Measurements from ENCODE around the gene SCAF1.

Gene SCAF1

DNA sequence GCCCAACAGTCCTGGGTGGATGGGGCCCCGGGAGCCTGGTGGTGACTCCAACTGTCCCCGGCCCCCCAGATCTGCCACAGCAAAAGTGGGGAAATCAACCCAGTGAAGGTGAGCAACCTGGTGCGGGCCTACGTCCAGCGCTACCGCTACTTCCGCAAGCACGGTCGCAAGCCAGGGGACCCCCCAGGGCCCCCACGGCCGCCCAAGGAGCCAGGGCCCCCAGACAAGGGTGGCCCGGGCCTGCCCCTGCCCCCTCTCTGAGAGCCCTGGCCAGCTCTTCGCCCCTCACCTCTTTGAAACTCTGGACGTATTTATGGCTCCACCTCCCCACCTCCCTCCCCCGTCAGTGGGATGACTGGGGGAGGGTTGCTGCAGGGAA, 16.1 kb downstream of the SCAF1 start:
- Histone ChIP-seq H3K9me3 (ENCODE audit: low read length) (no peaks in the 10 kb centered on the region), H3K4me1 (ENCODE audit: insufficient read depth, low read length, severe bottlenecking) (no peaks in the 10 kb centered on the region), H3K9me2 (ENCODE audit: low read depth, low read length) (no peaks in the 10 kb centered on the region), H3K9ac (ENCODE audit: low read length) (no peak overlapping the region), H3K79me2 (ENCODE audit: insufficient read depth, low read length) (no peaks in the 10 kb centered on the region), H3K27ac (ENCODE audit: low read depth, low read length, poor library complexity, severe bottlenecking) (no peak overlapping the region), H2AFZ (ENCODE audit: low read length) (no peak overlapping the region), H4K20me1 (ENCODE audit: insufficient read depth, low read length) (no peaks in the 10 kb centered on the region), H3K4me3 (ENCODE audit: low read depth, low read length, poor library complexity, severe bottlenecking) (no peak overlapping the region), H3K36me3 (ENCODE audit: insufficient read depth, low read length) (peaks cover 94% of the 10 kb centered on the region), H3K4me2 (ENCODE audit: low read length) (no peak overlapping the region), H3F3A (ENCODE audit: insufficient read depth, low read length) (no peaks in the 10 kb centered on the region), H3K27me3 (ENCODE audit: insufficient read depth, low read length) (no peaks in the 10 kb centered on the region)
- TF ChIP-seq, protein P1, sequence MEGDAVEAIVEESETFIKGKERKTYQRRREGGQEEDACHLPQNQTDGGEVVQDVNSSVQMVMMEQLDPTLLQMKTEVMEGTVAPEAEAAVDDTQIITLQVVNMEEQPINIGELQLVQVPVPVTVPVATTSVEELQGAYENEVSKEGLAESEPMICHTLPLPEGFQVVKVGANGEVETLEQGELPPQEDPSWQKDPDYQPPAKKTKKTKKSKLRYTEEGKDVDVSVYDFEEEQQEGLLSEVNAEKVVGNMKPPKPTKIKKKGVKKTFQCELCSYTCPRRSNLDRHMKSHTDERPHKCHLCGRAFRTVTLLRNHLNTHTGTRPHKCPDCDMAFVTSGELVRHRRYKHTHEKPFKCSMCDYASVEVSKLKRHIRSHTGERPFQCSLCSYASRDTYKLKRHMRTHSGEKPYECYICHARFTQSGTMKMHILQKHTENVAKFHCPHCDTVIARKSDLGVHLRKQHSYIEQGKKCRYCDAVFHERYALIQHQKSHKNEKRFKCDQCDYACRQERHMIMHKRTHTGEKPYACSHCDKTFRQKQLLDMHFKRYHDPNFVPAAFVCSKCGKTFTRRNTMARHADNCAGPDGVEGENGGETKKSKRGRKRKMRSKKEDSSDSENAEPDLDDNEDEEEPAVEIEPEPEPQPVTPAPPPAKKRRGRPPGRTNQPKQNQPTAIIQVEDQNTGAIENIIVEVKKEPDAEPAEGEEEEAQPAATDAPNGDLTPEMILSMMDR (IDR thresholded peaks at IDR 0.05; ENCODE audit: low read length), result no peak
- TF ChIP-seq EZH2 (IDR thresholded peaks at IDR 0.05; ENCODE audit: borderline replicate concordance, low read length), result no peak

DNA sequence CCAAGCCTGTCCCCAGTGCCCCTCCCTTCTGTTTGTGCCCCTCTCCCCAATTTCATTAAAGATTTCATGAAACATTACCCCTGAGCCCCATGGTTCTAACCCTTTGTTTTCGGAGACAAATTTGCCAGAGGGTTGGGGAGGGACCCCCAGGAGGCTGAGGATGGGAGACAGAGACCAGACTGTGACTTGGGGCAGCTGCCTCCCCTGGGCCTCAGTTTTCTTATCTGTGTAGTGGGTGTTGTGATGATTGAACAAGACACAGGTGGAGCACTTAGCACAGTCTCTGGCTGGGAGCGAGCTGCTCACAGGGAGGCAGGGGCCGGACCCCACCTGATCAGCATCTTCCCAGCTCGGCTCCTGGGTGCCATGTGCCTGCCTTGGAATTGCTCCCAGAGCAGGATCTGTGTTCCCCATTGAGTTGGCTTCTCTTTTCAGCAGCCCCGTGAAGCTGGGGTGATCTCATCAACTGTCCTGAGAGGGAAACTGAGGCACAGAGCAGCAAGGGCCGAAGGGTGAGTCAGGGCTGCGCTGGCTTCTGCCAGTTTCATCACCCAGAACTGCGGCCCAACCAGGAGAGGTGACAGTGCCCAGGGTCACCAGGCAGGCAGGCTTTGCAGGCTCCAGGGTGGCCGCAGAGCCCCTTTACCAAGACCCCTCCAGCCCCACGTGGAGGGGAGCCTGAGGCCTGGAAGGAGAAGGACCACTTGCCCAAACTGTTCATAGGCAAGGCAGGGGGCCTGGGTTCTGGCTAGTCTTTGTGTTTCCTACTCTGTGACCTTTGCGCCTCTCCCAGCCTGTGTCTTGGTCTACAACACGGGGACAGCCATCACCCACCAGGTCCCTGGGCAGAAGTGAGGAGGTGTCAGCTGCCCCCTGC, 16.8 kb downstream of the SCAF1 start:
- Histone ChIP-seq H3K79me2 (ENCODE audit: insufficient read depth, low read length) (no peaks in the 10 kb centered on the region), H3F3A (ENCODE audit: insufficient read depth, low read length) (no peaks in the 10 kb centered on the region), H4K20me1 (ENCODE audit: insufficient read depth, low read length) (no peaks in the 10 kb centered on the region), H3K4me2 (ENCODE audit: low read length) (no peak overlapping the region), H3K4me3 (ENCODE audit: low read depth, low read length, poor library complexity, severe bottlenecking) (no peak overlapping the region), H3K9ac (ENCODE audit: low read length) (no peak overlapping the region), H3K9me3 (ENCODE audit: low read length) (no peaks in the 10 kb centered on the region), H3K27me3 (ENCODE audit: insufficient read depth, low read length) (no peaks in the 10 kb centered on the region), H3K27ac (ENCODE audit: low read depth, low read length, poor library complexity, severe bottlenecking) (no peak overlapping the region), H3K9me2 (ENCODE audit: low read depth, low read length) (no peaks in the 10 kb centered on the region), H3K4me1 (ENCODE audit: insufficient read depth, low read length, severe bottlenecking) (peaks cover 4% of the 10 kb centered on the region), H2AFZ (ENCODE audit: low read length) (no peak overlapping the region), H3K36me3 (ENCODE audit: insufficient read depth, low read length) (peaks cover 90% of the 10 kb centered on the region)
- no peak for TF ChIP-seq EZH2 (IDR thresholded peaks at IDR 0.05; ENCODE audit: borderline replicate concordance, low read length)
- TF ChIP-seq, protein P1 (IDR thresholded peaks at IDR 0.05; ENCODE audit: low read length), result no peak

DNA sequence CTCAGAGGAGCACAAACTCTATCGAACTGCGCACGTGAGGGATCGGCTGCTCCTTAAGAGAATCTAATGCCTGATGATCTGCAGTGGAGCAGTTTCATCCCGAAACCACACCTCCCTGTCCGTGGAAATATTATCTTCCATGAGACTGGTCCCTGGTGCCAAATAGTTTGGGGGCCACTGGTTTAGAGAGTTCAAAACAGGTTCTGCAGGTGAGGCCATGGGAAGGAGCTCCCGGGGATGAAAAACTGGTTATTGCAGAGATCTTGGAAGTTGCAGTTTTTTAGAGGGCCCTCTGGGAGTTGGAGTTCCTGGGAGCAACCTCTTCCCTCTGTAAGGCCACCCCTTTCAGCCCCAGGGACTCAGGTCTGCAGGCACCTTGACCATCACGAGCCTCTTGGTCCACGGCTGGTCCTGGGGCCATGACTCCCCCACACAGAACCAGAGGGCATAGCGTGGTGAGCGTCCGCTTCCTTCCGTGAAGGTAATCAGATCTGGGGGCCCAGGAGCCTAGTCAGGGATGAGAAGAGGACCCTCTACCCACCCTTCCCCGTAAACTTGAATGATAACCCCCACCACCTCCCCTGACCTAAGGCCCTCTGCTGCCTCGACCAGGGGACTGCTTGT, 18.4 kb downstream of the SCAF1 start:
- Histone ChIP-seq H3K9ac (ENCODE audit: low read length) (no peak overlapping the region), H3K4me2 (ENCODE audit: low read length) (no peak overlapping the region), H3K9me2 (ENCODE audit: low read depth, low read length) (no peaks in the 10 kb centered on the region), H4K20me1 (ENCODE audit: insufficient read depth, low read length) (no peaks in the 10 kb centered on the region), H3K27ac (ENCODE audit: low read depth, low read length, poor library complexity, severe bottlenecking) (no peak overlapping the region), H2AFZ (ENCODE audit: low read length) (no peak overlapping the region), H3K27me3 (ENCODE audit: insufficient read depth, low read length) (no peaks in the 10 kb centered on the region), H3K9me3 (ENCODE audit: low read length) (no peaks in the 10 kb centered on the region), H3K36me3 (ENCODE audit: insufficient read depth, low read length) (peaks cover 75% of the 10 kb centered on the region), H3K4me1 (ENCODE audit: insufficient read depth, low read length, severe bottlenecking) (peaks cover 9% of the 10 kb centered on the region), H3K4me3 (ENCODE audit: low read depth, low read length, poor library complexity, severe bottlenecking) (no peak overlapping the region), H3K79me2 (ENCODE audit: insufficient read depth, low read length) (no peaks in the 10 kb centered on the region), H3F3A (ENCODE audit: insufficient read depth, low read length) (no peaks in the 10 kb centered on the region)
- no peak for TF ChIP-seq EZH2 (IDR thresholded peaks at IDR 0.05; ENCODE audit: borderline replicate concordance, low read length)
- TF ChIP-seq, protein P1 (IDR thresholded peaks at IDR 0.05; ENCODE audit: low read length), result no peak
